C4-2B (cell line): ENCODE results near the gene ARL15.

ENCODE experiments used
- ZFX ChIP-seq: fragments of 450-650 bp; IDR thresholded peaks from 2 replicates; pipeline ENCODE4 v1.6.1; 2017
- TF ChIP-seq, protein P1 (sequence below): fragments of 450-650 bp; conservative IDR thresholded peaks from 2 replicates; pipeline ENCODE4 v1.5.1; 2017; ENCODE audit warnings: mild to moderate bottlenecking

DNA sequence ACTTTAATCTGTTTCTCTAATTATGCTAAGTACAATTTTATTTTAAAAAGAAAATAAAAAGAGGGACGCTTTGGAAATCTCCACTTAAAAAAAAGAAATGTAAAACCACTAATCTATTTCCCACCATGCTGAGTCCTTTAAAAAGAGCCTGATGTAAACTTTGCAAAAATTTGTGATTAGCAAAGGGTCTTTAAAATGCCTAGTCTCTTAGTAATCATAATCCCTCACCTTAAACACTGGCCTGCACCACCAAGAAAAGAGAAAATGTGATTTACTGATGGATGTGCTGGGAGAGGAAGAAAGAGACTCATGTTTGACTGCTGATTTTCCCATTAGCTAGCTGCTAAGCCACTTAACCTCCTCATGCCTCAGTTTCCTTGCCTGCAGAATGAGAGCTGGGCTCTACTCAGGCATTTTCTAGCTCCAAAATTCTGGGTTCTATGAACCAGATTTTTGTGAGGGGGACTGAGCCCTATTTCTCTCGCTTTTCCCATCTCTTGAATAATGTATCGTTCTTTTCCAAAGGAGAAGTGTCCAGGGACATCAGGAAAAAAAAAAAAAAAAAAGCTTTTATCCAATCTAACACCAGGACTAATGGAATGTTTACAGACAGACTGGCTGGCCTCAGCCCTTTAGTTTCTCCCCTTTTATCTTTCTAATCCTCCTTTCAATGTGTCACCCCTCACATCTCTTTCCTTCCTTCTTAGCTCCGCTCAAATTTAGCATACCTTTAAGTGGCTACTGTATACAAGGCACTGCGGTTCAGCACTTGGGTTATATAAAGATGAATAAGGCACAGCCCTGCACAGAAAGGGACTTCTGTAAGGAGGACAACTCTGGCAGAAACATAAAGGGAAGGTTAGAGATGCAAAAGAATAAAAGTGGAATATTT, 312.4 kb downstream of the ARL15 start:
- TF ChIP-seq, protein P1, sequence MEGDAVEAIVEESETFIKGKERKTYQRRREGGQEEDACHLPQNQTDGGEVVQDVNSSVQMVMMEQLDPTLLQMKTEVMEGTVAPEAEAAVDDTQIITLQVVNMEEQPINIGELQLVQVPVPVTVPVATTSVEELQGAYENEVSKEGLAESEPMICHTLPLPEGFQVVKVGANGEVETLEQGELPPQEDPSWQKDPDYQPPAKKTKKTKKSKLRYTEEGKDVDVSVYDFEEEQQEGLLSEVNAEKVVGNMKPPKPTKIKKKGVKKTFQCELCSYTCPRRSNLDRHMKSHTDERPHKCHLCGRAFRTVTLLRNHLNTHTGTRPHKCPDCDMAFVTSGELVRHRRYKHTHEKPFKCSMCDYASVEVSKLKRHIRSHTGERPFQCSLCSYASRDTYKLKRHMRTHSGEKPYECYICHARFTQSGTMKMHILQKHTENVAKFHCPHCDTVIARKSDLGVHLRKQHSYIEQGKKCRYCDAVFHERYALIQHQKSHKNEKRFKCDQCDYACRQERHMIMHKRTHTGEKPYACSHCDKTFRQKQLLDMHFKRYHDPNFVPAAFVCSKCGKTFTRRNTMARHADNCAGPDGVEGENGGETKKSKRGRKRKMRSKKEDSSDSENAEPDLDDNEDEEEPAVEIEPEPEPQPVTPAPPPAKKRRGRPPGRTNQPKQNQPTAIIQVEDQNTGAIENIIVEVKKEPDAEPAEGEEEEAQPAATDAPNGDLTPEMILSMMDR = no peak
- TF ChIP-seq ZFX = no peak
